Left renal pelvis (tissue), 4 donors: Measurements from ENCODE around the gene RPS27L. TPM values are rescaled to one million over a fixed set of nuclear protein-coding genes. Genes with fewer than 3 reads are reported as not detected.
"Not testable (repeated sequence)": the region's sequence is repeated elsewhere in the genome, so short reads cannot be mapped to it uniquely, and the experiment has no call there.

Source experiments
- DNase-seq, 4 donors: peaks; one replicate each; pipeline ENCODE4 v3.0.0-alpha.2; 2013; ENCODE audit warnings: low read depth in 4 of 4, low spot score in 3 of 4
- polyA plus RNA-seq, 4 donors: library from polyadenylated mRNA; unstranded; fragments of 120-200 nt; gene quantifications; one replicate each; pipeline ENCODE4 v1.2.1, GENCODE V29; 2013; ENCODE audit not compliant: insufficient read length in 4 of 4

Gene RPS27L
- polyA plus RNA-seq, 4 donors = 74.4 to 107 (median 91.6) TPM

DNA sequence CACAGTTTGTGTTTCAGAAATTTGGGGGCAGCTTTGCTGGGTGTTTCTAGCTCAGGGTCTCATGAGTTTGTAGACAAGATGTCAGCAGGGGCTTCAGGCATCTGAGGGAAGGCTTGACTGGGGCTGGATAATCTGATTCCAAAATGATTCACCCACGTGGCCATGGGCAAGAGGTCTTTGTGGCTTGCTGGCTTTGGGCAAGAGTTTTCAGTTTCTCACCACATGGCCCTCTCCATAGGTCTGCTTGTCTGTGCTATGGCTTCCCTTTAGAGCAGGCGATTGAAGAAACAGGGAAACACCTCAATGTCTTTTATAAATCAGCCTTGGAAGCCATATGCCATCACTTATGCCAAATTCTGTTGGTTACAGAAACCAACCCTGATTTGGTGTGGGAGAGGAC lies 11.9 kb downstream of the RPS27L start:
- DNase-seq = no peak

DNA sequence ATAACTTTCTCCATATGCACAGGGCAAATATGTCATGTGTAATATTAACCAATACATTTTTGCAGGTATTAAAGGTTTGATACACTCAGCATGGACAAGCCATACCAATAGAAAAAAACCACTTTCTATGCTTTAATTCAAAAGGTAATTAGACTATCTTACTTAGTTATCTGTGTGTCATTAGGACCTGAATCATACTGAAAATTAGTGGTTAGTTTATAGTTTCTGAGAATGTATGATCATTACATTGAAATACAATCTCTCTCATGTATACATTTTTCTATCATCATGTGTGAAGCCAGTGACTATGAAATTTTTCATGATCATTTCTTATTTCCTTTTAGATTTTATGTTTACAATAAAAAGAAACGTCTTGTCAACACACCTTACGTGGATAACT lies 16.3 kb downstream of the RPS27L start:
- no peak for DNase-seq

DNA sequence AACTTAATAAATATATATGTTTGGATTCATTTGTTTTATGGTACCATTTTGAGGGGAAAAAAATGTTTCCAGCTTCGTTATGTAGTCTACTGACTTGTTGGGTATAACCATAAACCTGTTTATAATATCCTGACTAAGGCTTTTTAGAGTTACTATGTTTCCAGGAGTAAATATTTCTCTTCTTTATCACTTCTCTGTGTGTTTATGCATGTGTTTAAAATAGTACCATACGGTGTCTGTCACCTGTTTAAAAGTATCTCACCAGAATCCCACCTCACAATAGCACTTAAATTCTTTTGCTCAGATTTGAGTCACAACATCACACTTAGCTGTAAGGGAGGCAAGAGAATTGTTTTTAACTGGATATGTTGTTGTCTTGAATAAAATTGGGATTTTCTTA lies 20.5 kb downstream of the RPS27L start:
- no peak for DNase-seq

DNA sequence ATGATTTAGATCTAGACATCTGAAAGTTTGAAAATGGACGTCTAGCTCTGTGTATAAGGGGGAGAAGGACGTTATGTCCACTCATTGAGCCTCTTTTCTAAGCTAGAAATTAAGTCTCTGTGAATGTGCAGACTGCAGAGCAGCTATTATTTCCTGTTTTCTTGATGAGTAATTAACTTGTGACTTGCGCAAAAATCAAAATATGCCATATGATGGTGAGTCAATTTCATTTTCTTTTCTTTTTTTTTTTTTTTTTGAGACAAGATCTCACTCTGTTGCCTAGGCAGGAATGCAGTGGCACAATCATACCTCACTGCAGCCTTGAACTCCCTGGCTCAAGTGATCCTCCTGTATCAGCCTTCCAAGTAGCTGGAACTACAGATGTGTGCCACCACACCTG lies 21.5 kb downstream of the RPS27L start:
- DNase-seq = no peak

DNA sequence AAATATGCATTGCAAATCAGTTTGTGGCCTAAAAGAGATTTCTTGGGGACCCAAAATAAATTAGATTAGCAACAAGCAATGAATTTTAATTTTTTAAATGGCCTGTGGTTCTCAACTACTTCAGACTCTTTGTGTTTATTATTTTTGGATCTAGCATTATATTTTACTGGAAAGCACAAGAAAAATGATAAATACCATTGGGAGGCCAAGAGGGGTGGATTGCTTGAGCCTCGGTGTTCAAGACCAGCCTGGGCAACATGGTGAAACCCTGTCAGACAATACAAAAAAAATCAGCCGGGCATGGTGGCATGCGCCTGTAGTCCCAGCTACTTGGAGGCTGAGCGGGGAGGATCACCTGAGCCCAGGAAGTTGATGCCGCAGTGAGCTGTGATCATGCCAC lies 22.0 kb downstream of the RPS27L start:
- no peak for DNase-seq

DNA sequence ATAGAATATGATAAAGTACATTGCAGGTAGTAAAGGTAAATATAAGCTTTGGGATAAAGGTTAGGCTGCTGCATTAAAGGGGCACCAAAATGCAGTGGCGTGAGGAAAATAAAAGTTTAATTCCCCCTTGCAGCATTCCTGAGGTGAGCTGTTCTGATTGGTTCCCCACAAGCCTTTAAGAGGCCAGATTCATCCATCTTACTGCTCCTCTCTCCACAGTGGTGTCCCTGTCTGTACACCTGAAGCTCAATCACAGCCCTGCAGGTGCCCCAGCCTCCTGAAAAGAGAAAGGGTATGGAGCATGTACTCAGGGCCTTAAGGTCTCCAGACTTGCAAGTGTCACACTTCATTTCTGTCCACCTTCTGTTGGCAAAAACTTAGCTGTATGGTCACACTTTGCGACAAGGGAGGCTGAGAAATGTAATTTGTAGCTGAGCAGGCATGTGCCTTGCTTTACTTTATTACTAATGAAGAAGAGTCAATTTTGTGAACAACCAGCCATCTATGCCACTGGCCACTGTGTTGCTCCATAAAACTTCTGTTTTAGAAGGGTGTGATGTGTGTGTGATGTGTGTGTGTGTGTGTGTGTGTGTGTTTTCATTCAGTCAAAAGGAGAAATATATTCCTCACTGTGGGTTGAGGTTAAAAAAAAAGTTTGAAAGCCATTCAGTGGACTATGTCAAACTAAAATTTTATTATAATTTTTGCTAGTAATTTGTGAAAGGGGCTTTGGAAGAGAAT lies 22.9 kb downstream of the RPS27L start:
- DNase-seq = no peak

DNA sequence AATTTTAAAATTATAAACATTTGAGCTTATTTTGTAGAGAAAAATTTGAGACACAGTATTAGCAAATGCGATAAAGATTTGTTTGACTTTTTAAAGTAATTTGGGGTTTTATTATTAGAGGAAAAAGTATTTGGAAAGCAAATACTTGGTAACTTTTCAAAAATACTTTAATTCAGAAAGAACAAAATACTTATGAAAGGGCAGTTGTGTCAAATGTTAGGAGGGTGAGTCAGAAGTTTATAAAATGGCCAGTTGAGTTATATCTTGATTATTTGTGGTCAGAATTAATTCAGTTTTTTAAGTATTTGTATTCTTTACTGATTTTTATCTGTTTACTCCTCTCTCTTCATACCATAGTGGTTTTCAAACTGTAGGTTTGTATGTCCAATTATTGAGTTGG lies 23.5 kb downstream of the RPS27L start:
- no peak for DNase-seq

DNA sequence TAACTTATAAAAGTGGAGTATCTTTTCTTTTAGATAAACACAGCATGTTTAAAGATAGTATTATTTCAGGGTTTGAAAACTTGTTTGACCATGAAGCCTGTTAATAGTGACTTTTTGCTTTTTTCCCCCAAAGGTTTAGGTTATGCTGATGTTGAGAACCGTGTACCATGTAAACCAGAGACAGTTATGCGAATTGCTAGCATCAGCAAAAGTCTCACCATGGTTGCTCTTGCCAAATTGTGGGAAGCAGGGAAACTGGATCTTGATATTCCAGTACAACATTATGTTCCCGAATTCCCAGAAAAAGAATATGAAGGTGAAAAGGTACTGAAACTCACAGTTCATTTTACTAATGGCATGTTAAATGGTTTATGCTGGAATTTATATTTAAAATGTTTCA lies 30.6 kb downstream of the RPS27L start:
- DNase-seq = no peak

DNA sequence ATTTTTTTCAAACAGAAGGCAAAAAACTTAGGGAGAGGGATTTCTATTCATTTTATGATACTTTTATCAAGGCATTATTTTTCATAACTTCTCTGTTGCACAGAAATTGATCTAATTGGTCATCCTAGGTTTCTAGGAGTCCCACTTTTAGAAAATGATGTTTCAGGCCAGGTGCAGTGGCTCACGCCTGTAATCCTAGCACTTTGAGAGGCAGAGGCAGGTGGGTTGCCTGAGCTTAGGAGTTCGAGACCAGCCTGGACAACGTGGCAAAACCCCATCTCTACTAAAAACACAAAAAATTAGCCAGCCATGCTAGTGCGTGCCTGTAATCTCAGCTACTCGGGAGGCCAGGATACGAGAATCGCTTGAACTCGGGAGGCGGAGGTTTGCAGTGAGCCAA lies 32.8 kb downstream of the RPS27L start:
- DNase-seq = no peak

DNA sequence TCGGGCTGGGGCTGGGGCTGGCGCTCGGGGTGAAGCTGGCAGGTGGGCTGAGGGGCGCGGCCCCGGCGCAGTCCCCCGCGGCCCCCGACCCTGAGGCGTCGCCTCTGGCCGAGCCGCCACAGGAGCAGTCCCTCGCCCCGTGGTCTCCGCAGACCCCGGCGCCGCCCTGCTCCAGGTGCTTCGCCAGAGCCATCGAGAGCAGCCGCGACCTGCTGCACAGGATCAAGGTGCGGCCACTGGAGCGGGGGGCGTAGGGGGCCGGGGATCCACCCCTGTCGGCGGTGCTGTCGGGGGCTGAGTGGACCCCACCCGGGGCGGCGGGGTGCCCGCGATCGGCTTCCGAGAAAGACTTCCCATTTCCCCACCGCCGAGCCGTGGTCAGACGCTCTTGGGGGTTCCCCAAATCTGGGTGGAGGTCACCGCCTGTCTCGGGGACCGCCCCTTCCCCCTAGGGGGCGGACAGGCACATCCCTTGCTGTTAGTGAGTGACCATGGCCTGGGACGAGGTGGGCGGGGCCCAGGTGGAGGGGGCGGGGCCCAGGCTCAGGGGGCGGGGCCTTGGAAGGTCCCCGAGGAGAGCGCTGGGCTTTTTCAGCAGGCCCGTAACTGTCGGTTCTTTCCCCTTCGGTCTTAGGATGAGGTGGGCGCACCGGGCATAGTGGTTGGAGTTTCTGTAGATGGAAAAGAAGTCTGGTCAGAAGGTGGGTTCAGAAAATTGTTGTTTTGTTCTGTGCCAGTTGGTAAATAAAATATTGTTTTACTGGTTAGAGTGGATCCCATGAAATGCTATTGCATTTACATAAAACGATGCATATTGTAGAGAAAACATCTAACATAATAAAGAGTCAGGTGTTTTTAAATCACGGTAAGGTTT lies 35.0 kb downstream of the RPS27L start:
- peak; percentile 18 to 61 (median 53) for DNase-seq

DNA sequence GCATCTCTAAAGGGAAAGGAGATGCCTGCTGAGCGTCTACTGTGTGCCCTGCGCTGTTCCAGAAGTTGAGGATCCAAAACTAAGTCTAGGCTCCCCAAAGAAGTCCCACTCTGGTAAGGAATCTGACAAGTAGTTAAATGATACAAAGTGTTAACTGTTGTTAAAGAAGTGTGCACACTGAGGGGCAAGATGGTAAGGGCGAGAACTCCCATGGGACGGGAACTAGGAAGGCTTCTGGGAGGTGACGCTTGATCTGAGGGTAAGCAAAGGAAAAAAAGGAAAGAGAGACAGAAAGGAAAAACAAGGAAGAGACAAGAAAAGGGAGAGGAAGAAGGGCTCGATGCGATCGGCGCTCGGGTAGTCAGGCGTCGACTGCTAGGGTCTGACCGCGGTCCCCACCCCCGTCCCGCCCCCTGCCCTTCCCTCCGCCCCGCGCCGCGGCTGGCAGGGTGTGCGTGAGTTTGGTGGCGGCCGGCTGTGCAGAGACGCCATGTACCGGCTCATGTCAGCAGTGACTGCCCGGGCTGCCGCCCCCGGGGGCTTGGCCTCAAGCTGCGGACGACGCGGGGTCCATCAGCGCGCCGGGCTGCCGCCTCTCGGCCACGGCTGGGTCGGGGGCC lies 35.8 kb downstream of the RPS27L start, which contains the start of gene LACTB:
Gene LACTB (plus strand): TSS at position 480 of the 620 bp plus-strand sequence. CDS start 11 bp downstream, at position 491.
- DNase-seq = peak; percentile 57 to 82 (median 79)

DNA sequence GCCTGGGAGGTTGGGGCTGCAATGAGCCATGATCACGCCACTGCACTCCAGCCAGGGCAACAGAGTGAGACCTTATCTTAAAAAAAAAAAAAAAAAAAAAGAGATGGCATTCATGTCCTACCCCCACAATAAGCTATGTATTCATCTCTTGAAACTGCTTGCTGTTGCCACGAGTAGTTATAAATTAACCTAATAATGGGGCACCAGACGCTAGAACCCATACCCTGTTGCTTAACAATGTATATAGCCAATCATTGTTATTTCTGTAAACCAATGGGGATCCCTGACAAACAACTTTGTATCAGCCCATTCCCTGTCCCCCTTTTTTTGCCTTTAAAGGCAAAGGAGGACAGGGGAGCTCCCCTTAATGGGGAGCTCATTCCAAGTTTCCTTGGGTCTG lies 38.4 kb downstream of the RPS27L start:
- no peak for DNase-seq

DNA sequence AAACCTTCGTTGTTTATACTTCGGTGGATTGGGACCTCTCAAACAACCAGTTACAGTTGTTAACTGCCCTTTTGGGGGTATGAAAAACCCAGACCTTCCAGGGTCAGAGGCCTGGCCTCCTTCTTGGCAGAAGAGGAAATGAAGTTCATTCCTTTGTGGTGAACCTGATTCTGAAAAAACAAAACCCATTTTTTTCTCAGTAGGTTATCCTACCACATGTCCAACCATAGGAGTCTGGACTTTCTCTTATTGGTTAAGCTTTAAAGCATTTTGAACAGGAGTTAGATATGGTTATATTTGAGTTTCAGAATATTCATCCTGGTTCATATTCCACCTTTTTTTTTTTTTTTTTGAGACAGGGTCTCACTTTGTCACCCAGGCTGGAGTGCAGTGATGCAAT lies 42.8 kb downstream of the RPS27L start:
- DNase-seq = no peak

DNA sequence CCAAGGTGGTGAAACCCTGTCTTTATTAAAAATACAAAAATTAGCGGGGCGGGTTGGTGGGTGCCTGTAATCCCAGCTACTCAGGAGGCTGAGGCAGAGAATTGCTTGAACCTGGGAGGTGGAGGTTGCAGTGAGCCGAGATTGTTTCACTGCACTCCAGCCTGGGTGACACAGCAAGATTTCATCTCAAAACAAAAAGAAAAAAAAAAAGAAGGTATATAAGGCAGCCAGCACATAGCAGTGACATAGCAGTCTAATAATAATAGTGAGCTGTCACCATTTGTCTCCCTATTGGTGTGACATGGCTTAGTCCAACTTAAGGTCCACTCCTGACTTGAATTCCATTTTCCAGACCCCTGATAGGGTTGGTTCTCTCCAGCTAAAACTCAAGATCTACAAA lies 44.4 kb downstream of the RPS27L start:
- no peak for DNase-seq

DNA sequence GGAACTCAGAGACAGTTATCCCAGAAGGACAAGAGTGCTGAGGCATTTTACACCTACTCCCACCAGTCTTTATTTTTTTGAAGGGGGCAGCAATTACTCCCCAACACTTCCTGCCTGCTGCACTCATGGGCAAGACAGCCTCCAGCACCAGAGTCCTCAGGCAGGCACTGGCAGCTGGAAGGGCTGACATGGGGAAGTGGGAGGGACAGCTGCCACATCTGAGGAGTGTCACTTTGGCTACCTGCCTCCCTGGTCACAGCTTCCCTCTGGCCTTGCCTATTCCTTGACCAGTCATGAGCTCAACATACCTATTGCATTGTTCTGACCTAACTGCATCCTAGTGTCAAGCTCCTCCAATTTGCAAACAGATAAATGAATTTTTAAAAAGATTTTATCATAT lies 45.8 kb downstream of the RPS27L start:
- no peak for DNase-seq

DNA sequence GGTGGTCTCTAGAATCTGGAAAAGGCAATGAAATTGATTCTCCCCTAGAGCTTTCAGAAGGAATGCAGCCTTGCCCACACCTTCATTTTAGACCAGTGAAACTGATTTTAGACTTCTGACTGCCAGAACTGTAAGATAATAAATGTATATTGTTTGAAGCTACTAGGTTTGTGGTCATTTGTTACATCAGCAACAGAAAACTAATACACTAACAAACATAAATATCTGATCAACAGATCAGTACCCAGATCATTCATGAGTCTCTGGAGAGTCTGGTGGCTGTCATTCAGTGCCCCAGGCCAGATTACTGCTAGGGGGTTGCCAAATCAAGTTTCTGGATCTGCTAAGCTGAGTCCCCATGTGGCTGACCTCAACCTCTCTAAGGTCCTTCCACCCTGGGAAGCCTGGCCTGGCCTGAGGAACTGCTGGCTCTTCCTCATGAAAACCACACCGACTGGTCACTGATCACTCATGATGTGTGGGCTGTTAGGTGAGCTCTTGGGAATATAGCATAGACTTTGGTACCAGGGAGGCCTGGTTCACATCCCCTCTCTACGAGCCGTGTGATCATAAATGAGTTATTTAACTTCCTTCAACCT lies 46.8 kb downstream of the RPS27L start:
- no peak for DNase-seq

DNA sequence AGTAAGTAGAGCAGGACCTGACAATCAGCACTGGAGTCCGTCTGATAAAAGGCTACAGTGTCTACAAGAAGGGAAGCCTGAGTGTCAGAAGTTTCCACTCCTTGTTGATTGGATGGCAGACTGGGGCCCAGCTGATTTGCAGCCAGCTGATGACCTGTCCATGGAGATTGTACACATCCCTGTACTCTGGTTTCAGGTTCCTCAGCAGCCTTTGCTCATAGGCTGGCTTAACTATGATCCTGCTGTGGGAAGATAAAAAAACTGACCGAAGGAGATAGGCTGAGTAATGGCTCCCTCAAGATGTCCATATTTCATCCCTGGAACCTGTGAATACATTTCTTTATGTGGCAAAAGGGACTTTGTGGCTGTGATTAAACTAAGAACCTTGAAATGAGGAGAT lies 47.4 kb downstream of the RPS27L start:
- DNase-seq = no peak

DNA sequence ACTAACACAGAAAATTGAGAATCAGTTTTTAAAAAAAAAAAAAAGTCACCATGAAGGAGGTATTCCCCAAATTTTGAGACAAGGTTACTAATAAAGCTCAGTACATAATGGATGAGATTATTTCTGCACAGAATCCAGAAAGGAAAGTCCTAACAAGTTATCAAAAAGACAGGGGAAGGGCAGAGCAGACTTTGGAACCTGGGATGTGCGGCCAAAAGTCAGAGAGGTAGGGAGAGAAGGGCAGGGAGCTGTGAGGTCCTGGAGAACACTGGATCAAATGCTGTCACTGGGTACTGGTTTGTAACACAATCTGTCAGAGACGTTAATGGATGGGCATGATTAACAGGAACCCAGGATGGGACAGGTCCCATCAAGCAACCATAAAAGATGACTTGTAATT lies 47.8 kb downstream of the RPS27L start:
- DNase-seq = no peak

DNA sequence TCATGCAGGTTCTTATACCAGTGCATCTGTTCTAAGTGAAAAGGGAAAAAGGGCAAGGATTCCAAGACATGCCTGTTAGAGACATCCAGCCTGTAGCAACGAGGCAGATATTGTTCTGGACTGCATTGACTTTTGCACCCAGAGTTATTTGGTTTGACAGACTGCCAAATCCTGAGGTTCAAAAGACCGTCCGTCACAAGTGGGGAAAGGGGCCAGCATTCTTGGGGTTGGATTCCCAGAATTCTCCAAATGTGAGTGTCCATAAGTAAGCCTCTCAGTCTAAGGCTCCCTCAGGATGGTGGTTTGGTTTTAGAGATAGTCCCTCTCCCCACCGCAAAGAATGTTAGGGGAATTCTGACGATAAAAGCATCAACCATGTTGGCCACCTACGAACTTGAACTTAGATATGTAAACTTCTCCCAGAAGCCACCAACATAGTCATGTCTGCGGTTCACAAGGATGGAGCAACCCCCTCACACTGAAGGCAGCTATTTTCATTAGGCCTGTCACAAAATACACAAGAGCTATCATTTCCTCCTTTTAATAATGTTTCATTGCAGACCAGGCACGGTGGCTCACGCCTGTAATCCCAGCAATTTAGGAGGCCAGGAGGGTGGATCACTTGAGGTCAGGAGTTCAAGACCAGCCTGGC lies 49.3 kb downstream of the RPS27L start:
- DNase-seq = no peak

DNA sequence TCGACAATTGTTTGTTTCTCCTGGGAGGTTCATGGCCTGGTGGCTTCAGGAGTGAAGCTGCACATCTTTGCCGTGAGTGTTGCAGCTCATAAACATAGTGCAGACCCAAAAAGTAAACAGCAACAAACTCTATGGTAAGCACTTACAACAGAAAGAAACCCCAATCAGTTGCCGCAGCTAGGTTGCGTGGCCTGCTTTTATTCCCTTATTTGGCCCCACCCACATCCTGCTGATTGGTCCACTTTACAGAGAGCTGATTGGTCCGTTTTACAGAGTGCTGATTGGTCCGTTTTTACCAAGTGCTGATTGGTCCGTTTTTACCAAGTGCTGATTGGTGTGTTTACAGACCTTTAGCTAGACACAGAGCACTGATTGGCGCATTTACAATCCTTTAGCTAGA lies 51.9 kb downstream of the RPS27L start:
- not testable (repeated sequence) for DNase-seq

DNA sequence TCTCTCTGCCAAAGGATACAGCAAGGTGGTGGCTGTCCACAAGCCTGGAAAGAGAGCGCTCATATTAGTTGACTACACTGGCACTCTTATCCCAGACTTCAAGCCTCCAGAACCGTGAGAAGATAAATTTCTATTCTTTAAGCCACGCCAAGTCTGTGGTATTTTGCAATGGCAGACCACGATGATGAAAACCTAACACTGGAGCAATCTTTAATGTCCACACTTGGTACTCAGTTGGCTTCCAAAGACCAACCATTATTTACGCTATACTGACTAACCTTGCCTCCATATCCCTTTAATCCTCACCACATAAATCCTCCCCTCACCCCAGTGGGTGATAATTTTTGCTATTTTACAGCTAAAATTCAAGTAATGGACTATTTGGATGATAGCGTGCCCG lies 52.5 kb downstream of the RPS27L start:
- no peak for DNase-seq
